CD4-positive, alpha-beta T cell treated with Interferon gamma for 1 hour (primary cell): ENCODE measurements around the gene SIGLEC12.

Experiments
- DNase-seq: peaks from one replicate; pipeline ENCODE4 v3.0.0-alpha.2; 2020

The SIGLEC12 gene

DNA sequence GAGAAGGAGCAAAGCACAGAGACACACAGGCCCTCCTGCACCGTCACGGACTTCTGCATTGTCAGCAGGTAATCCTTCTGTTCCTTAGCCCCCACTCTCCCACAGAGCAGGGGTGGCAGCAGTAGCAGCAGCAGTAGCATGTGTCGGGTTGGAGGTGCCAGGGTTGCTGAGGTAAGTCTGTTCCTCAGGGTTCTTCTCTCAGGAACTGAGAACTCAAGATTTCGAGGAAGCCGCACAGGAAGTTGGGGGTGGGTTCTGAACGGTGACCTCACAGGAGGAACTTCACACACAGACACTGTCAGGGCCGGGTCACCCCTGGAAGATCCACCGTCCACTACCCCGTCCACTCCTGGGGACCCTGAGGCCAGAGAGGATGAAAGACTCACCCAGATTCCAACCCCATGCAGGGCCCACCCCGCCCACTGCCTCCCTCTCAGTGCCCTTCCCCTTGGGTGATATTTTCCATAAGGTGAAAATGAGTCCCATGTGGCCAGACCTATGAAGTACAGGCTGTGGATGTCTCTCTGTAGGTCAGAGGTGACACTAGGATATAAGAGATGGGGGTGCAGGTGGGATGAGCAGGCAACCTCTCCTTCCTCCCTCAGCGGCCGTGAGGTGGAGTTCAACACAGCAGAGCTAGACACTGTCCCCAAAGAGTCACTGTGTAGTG lies at the start of gene SIGLEC12:
Gene SIGLEC12 (minus strand): TSS at position 207 of the 670 bp plus-strand sequence. CDS start 67 bp downstream, at position 140.
- peak; percentile 59 for DNase-seq

DNA sequence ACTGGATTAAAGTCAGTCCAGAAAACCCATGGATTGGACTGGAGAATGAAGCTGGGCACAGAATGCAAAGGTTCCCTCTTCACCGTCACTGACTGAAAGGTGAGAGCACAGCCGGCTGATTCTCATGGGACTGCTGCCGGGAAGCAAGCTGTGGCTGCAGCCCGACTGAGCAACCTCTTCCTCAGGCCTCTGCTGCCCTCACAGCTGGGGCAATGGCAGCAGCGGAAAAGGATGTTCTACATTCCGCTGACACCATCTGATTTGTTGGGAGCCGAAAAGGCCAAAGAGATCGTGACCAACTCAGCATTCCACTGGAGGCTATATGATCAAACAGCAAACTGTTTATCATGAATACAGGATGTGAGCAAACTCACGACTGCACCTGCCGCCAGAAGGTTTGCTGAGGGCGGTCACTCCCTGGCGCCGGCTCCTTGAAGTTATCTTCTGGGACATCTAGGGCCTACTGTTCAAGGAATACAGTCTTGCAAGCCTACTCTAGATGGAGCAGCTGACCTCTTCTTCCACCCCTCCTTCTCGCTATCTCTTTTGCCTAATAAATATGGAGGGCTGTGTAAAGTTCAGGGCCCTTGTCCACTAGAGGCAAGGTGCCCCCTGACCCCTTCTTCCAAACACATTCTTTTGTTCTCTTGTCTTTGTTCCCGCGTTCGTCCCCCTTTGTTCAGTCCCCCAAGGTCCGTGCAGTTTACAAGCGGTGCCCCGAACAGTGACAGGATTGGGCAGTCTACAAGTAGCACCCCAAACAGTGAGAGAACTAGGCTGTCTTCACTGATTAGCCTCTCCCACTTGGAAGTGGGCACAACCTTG lies 49.5 kb upstream of the SIGLEC12 start:
- DNase-seq: no peak

DNA sequence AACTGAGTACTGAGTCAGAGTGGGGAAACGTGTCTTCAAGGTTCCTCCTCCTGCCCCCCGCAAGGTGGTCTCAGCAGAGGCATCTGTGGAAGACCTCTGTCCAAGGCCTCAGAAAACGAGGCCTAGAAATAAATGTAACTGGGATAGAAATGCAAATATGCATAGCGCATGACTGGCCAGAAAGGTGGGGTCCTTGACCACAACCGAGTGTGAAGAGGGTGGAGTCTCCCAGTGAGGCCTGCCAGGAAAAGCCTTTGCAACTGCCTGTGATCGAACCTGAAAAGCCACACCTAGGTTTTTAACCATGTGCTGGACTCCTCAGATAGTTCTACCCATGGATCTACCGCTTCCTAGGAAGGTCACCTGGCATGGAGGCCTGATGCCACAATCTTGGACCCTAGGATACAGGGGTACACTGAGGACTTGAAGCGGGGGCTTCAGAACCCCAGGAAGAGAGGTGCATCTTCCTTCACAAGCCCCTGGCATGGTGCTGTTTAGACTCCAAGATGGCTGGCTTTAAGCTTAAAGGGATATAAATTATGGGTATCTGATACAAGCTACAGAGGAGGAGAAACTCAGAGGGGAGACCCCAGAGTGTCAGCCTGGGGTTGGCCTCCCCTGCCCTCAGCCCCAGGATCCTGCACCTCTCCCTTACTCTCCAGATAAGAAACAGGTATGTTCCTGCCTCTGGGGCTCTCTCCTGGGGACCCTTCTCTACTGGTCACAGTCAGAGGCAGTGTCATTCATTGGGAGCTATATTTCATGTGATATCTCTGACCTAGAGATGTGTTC lies 48.1 kb upstream of the SIGLEC12 start:
- no peak for DNase-seq

DNA sequence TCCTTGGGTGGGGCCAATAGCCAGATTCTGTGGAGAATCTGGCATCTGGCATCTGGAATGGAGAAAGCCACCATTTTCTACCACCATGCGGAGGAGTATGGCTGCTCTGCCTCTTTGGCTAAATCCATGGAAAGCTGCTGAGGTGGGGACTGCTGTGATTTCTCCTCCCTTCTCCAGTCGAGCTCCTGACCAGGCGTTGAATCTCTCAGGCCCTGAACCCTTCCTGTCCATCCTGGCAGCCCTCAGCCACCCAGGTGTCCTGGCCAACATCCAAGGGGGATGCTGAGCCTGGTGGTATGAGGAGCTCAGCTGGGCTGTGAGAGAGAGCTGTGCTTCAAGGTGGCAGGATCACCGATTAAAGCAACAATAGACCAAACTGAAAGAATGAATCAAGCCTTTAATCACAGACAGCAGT lies 47.3 kb upstream of the SIGLEC12 start:
- DNase-seq: no peak

DNA sequence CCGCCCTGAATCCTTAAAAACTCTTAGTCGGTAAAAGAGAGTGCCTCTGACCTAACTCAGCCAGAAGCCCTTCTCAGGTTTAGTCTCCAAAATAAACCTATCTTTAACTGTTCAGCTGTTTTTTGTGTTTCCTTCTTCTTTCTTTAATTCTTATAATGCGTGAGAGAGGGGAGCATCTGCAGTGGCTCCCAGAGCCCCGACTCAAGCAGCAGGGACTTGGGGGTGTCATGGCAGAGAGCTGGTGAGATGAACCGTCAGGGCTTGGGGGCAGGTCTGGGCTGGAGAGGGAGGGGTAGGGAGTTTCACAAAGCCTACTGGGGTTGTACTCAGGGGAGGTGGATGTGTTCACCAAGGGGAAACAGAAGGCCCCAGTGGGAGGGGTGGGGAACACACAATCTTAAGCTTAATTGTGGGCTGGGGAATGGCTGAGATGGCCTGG lies 46.6 kb upstream of the SIGLEC12 start:
- DNase-seq: no peak

DNA sequence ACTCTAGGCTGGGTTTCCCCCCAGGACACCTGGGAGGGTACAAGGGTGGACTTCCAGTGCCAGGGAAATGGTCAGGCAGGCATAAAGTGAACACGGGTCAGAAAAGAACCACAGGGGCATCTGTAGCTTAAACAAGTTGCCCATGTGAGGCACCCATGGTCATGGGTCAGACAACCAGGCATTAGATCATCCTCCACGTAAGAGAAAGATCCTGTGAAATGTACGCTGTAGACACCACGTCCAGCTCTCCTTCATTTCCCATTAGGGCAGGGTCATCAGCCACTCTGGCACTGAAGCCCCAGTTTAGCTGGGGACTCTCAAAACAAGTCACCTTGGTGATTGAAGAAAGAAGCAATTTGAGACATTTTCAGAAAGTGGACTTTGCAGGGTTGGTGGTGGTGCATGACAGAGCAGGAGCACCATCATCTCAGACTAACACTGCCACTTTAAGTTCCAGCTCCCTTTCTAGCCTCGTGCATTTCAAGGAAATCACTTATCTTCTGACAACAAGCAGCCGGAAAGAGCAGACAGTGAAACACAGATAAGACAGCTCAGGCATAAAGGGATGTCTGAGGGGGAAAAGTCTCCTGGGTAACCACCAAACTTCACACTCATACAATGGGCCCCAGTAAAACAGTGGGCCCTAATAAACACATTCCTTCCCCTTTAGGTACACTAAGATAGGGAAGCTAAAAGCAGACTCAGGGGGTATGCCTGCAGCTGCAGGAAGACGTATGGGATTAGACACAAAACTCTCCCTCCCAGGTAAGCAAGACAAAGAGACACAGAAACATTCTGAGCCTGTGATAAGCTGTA lies 46.0 kb upstream of the SIGLEC12 start:
- DNase-seq: no peak

DNA sequence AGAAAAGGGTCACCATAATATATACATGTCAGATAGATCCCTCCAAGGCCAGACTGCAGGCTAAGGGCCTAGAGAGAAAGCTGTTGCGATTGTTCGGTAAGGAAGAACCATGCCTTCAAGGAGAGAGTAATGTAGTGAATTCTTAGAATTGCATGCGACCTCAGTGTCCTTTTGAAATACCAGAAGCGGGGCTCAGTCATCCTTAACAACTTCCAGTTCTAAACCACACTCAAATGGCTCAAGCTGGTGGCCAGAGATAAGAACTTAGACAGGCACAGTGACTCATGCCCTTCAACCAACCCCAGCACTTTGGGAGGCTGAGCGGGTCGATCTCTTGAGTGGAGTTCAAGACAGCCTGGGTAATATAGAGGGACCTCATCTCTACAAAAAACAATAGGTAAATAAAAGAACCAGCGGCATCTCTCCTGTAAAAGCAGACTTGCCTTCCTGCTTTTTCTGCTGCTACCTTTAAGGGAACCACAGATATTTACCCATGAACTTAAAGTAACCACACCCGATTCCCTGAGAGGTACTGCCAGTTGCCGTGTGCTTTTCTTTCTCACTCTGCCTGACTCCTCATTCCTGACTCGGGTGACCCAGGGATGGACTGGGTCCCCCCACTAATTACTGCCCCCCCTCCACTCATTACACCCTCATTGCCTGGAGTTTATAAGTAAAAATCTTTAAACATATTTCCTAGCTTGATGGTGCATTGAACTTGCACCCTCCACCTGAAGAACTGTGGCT lies 45.2 kb upstream of the SIGLEC12 start:
- peak; percentile 11 for DNase-seq

DNA sequence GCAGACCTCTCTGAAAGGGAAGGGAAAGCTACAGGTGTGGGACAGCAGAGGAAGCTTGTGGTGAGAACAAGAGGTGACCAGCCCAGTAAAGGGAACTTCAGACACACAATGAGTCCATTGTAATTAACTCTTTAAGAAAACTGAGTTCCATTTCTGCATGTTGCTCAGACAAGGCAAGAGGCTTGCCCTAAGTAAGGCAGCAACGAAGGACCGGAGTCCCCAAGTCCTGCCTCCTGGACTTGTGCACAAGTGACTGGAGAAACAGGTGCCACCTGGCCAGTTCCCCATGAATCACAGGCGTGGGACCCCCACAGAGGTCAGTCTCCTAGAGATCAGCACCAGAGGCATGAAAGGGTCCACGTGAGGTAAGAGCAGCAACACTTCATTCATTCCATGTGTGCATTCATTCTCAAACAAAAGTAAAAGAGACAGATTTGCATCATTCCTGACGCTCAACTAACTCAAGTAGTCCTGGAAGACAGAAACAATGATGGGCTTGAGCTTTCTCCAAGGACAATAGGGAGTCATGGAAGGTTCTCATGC lies 44.6 kb upstream of the SIGLEC12 start:
- DNase-seq: no peak

DNA sequence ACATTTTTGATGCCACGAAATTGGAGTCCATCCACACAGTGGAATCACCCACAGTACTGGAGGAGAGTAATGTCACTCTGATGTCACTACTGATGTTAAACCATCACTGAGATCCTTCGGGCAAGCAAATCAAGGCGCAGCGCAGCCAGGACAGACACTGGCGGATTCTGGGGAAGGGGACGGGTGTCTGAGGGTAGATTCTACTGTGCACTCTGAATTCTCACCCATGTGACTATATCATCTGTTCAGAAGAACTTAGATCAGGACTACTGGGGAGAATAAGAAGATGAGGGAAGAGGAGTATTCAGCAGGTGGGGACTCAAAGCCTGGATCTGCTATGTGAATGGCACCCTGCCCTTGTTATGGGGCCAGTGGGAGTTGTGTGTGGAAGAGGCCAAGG lies 42.4 kb upstream of the SIGLEC12 start:
- DNase-seq: no peak

DNA sequence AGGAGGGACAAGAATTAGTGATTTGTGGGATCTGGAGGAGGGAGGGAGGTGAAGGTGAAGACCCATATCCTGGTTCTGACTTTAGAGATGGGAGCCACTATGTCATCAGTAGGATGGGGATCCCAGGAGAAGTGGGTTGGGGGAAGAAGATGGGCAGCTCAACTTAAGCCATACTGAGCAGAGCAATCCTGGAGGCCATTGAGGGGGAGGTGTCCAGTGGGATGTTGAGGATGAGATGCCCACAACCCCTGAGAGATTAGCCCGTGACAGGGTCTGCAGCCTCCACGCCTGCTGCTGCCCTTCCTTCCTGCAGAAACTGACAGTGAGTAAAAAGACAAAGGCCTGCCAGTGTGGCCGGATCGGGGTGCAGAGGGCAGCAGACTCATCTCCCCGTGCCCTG lies 41.1 kb upstream of the SIGLEC12 start:
- no peak for DNase-seq

DNA sequence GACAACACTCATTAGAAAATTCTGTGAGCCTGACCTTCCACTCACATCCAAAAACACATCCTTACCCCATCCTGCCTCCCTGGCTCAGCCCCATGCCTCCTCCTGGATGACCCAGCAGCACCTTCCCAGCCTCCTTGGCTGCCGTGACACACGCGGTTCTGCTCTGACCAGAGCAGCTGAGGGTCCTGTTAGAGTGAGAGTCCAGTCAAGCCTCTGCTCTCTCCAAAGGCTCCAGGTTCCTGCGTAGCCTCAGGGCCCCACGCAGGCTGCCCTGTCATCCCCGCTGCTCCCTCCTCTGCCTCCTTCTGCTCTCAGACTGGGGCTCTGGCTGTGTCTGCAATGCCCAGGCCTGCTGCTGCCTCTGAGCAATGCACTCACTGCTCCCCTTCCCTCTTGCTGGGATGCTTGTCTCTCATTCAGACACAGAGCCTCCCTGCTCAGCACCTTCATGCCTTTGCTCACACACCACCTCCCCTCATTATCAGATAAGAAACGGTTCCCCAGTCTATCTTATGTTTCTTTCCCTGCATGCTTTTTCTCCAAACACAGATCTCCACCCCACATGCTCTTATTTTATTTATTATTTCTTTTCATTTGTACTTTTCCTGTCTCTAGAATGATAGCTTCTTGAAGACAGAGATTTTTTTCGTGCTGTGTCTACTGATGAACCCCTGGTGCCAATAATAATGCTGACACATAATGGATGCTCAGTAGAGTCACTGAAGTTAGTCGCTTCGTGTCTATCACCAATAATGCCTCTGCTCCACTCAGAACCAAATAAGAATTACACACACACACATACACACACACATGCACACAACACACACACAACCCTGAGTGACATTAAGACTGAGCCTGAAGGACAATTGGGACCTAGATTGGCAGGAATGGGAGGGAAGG lies 40.1 kb upstream of the SIGLEC12 start:
- no peak for DNase-seq

DNA sequence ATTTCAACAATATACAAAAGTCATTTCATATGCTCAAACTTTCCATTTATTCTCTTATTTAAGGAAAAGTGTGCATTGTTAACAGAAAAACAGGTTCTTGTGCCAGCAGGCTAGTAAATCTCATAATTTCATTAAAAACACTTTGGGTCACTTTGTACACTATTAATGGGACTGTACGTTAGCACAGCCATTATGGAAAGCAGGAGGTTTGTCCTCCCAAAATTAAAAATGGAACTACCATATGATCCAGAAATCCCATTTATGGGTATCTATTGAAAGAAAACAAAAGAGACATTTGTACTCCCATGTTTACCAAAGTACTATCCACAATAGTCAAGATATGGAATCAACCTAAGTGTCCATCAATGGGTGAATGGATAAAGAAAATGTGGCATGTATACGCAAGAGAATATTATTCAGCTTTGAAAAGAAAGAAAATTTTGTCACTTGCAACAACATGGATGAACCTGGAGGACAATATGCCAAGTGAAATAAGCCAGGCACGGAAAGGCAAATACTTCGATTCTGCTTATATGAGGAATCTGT lies 38.3 kb upstream of the SIGLEC12 start:
- DNase-seq: no peak

DNA sequence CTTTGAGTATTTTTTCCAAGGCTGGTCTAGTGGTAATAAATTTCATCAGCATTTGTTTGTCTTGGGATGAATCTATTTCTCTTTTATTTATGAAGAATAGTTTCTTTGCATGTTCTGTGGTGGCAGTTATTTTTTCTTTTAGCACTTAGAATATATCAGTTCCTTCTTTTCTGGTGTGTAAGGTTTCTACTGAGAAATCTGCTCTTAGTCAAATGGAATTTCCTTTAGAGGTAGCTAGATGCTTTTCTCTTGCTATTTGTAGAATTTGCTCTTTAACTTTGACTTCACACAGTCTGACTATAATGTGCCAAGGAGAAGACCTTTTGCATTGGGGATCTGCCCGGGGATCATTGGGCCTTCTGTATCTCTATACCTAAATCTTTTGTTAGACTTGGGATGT lies 33.9 kb upstream of the SIGLEC12 start:
- no peak for DNase-seq

DNA sequence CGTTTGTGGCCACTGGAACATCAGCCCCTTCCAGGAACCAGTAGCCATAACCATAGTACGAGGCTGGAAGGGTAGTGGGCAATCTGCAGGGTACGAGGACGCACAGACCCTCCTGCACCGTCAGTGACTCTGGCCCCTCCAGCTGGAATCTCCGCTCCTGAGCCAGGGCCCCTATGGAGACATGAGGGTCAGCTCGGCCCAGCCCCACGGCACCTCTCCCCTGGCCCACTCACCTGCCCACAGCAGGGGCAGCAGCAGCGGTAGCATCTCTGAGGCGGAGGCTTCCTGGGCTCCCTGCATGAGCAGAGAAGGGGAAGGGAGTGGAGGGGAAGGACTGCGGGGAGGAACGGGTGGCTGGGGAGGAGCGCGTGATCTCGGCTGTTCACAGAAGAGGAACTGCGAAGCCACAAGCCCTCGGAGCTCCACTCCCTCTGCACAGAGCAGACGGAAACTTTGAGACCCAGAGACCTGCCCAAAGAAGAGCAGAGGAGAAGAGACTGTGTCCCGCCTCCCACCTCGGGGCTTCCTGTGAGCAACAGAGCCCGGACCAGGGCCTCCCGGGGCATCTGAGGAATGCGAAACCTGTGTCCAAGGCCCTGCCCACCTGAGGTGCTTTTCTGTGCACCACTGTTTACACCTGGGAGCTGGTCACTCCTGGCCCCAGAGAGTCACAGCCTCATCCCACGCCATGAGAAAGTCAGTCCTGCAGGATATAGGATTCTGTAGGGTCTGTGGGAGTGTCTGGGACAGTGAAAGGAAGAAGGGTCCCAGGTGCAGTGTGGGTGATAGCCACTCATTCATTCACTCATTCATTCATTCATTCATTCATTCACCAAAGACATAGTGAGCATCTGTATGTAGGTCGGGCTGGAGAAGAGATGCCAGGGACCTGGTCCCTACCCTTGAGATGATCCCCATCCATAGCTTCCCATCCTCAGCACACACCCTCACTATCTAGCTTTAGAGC lies 30.0 kb upstream of the SIGLEC12 start, which contains the start of gene SIGLEC6:
Gene SIGLEC6 (minus strand): TSS at position 322 of the 967 bp plus-strand sequence. CDS start 22 bp downstream, at position 300.
- DNase-seq: peak; percentile 71

DNA sequence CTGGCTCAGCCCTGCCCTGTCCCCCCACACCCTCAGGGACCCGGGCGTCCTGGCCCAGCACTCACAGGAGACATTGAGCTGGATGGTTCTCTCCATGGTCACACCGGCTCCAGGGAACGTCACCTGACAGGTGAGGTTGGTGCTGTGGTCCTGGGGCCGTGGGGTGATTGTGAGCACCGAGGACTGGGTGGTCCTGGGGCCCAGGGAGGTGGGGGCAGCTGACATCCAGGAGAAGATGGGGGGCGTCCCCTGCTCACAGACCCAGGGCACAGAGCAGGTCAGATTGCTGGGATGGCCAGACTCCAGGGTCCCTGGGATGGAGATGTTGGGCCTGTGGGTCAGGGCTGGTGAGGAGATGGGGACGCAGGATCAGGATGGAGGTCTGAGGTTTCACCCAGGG lies 29.0 kb upstream of the SIGLEC12 start:
- DNase-seq: no peak

DNA sequence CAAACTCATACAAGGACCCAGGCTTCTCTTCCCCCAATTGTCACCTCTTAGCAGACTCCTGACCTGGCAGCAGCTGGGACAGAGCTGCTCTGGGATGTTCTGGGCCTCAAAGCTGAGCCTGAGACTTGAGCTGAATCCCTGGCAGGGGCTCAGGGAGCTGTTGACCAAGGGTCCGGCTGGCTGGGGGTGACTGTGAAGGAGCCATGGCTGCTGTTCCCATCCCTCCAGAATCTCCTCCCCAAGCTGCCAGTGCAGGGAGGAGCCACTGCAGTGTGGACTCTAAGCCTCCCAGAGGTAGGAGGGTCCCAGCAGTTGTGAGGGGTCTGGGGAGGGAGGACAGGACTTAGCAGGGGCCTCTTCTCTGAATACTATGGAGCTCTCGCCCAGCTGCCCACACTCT lies 27.7 kb upstream of the SIGLEC12 start:
- DNase-seq: no peak

DNA sequence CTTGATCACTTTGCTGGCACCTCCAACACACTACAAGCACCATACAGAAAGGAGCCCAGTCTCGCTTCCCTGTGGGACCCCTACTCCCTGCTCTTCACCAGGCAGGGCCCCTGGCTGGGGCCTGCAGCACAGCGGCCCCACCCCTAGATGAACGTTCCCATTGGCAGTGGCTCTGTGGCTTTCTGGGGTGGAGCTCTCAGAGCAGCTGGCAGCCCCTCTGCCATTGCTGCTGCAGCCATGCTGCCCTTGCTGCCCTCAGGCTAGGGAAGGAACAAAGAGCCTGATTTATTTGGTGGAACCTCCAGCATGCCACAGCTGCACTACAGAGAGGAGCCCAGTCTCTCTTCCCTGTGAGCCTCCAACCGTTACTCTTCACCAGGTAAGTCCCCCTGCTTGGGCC lies 24.1 kb upstream of the SIGLEC12 start:
- DNase-seq: no peak

DNA sequence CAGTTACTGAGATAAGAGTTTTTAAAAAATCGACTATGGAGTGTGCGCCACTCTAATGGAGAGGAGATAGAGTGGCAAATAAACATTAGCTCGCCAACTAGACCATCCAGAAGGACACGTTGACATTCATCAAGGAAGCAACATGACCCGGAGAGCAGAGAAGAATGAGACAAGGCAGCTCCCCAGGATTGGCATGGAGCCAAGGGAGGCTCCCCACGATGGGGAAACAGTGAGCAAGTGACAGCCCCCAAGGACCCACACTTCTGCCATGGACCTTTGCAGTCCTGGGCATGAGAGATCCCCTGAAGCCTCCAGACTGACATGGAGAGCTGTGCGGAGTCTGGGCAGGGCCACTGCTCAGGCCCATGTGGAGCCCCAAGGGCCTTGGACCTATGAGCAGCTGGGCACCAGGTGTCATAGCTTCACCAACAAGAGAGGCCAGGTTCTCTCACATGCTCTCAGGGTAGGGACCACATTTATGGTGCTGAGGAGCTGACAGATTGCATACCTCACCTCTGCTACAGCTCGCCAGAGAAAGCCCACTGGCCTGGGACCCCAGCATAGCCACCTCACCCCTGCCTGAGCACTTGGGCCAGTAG lies 23.2 kb upstream of the SIGLEC12 start:
- DNase-seq: no peak
